NCI-H1417 treated with DMSO at 0.1 percent for 48 hours (cell line): ENCODE measurements around the gene EXOC5.

Source experiments
- DNase-seq: peaks from one replicate; lab custom pipeline; 2025; lab: John Stamatoyannopoulos, UW

Gene EXOC5

DNA sequence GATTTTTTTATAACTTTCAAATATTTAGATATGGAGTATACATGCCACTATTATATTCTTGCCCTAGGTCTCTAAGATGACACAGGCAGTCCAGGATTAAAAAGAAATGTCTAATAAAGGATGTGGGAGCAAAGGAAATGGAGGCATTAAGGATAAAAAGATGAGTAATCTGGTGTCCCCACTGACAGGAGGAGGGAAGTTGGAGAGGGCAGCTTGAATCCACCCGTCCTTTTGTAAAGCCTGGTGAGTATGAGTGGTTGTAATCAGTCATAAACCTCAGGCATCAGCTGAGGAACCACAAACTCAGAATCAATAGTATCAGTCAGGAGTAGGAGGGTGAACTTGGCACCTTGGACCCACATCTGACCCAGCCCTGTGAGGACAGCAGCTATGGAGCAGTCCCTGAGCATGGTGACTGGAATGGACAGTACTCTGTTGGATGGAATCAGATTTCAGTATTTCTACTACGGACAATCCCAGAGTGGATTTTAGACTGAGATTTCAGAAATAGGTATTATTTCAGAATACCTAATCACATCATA lies 100.5 kb downstream of the EXOC5 start:
- DNase-seq = no peak

DNA sequence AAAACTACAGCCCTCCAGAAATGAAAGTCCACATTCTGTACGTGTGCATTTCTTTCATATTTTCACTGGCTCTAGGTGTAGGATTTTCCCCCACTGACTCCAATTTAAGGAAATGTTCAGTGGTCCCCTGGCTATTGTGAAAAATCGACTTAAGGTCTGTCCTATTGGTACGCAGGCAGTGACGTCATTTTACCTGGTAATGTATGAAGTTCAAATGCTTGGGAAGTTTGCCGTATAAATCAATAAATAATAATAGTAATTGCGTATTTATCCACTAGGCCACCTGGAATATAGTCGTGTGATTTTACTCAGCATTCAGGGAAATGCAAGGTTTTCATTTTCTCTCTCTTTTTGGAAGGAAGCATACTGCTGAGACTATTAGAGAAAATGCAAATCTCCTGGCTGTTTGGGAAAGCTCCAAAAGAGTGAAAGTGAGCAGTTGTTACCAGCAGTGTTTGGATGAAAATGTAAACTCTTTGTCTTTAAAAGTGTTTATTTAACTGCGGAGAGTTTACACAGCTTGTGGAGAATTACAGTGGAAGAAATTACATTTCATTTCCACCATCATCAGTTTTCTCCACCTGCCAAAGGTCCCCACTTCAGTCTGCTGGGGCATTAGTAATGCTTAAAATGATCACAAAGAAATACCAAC lies 107.0 kb downstream of the EXOC5 start:
- peak; percentile 37 for DNase-seq

DNA sequence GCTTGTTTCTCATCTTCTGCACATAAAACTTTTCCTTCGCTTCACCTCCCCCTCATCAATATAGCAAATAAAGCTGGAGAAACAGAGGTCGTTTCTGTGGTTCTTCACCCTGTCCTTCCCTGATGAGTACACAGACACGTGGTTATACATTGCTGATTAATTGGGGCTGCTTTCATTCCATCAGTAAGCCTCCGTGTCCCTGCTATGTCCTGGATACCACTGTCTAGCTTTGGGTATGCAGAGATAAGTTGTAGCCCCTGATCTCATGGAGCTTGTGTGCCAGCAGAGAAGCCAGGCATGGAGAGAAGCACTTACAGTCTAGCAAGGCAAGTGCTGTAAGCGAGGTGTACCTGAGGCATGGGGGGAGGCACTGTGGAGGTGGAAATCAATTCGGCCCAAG lies 108.4 kb downstream of the EXOC5 start:
- no peak for DNase-seq

DNA sequence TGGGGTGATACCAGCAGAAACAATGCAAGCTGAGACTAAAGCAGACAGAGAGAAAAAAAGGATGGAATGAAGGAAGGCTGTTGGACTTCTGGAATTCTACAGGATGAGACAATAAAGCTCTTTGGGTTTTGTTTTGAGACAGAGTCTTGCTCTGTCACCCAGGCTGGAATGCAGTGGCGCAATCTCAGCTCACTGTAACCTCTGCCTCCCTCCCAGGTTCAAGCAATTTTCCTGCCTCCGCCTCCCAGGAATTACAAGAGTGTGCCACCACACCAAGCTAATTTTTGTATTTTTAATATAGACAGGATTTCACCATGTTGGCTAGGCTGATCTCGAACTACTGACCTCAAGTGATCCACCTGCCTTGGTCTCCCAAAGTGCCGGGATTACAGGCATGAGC lies 115.4 kb downstream of the EXOC5 start:
- no peak for DNase-seq
